ENCODE measurements around the gene NOC4L. TPM values are rescaled to one million over a fixed set of nuclear protein-coding genes. Genes with fewer than 3 reads are reported as not detected.

Gene NOC4L
- total RNA-seq, 1 donor from 2014 or later: 10.0 TPM

- no peak overlapping the region for H3K4me3 ChIP-seq (ENCODE audit: low read depth, low read length)
- no peaks in the 10 kb centered on the region for H3K36me3 ChIP-seq (ENCODE audit: control insufficient read depth, insufficient read depth, low read length)
- peaks cover 5% of the 10 kb centered on the region for H3K27me3 ChIP-seq (ENCODE audit: control insufficient read depth, insufficient read depth, low read length)
- DNase-seq (ENCODE audit: low read depth) (no peak), FAIRE-seq (no peak)
- TF ChIP-seq CTCF (IDR thresholded peaks at IDR 0.05; ENCODE audit: insufficient read depth, low read length, severe bottlenecking): no peak
Observed at GRCh38 chr12:132172619-132173018, 28.4 kb downstream of the NOC4L start.

GRCh38 chr12:132173135-132174014 lies 29.1 kb downstream of the NOC4L start:
- Histone ChIP-seq H3K4me3 (ENCODE audit: low read depth, low read length) (no peak overlapping the region), H3K36me3 (ENCODE audit: control insufficient read depth, insufficient read depth, low read length) (no peaks in the 10 kb centered on the region), H3K27me3 (ENCODE audit: control insufficient read depth, insufficient read depth, low read length) (peaks cover 5% of the 10 kb centered on the region)
- TF ChIP-seq CTCF (IDR thresholded peaks at IDR 0.05; ENCODE audit: insufficient read depth, low read length, severe bottlenecking): no peak
- no peak for DNase-seq (ENCODE audit: low read depth)
- FAIRE-seq: no peak

GRCh38 chr12:132174015-132174838 lies 30.0 kb downstream of the NOC4L start:
- DNase-seq (ENCODE audit: low read depth) (no peak), FAIRE-seq (peak; percentile 7)
- Histone ChIP-seq H3K27me3 (ENCODE audit: control insufficient read depth, insufficient read depth, low read length) (peaks cover 5% of the 10 kb centered on the region), H3K4me3 (ENCODE audit: low read depth, low read length) (no peak overlapping the region), H3K36me3 (ENCODE audit: control insufficient read depth, insufficient read depth, low read length) (no peaks in the 10 kb centered on the region)
- no peak for TF ChIP-seq CTCF (IDR thresholded peaks at IDR 0.05; ENCODE audit: insufficient read depth, low read length, severe bottlenecking)

- H3K27me3 ChIP-seq (ENCODE audit: control insufficient read depth, insufficient read depth, low read length): peaks cover 5% of the 10 kb centered on the region
- TF ChIP-seq CTCF (IDR thresholded peaks at IDR 0.05; ENCODE audit: insufficient read depth, low read length, severe bottlenecking): no peak
- H3K4me3 ChIP-seq (ENCODE audit: low read depth, low read length): no peak overlapping the region
- FAIRE-seq (no peak), DNase-seq (ENCODE audit: low read depth) (peak; percentile 5)
- no peaks in the 10 kb centered on the region for H3K36me3 ChIP-seq (ENCODE audit: control insufficient read depth, insufficient read depth, low read length)
Observed at GRCh38 chr12:132174839-132175490, 30.7 kb downstream of the NOC4L start.

GRCh38 chr12:132175496-132176384 lies 31.5 kb downstream of the NOC4L start:
- DNase-seq (ENCODE audit: low read depth) (no peak), FAIRE-seq (no peak)
- no peaks in the 10 kb centered on the region for H3K36me3 ChIP-seq (ENCODE audit: control insufficient read depth, insufficient read depth, low read length)
- no peak for TF ChIP-seq CTCF (IDR thresholded peaks at IDR 0.05; ENCODE audit: insufficient read depth, low read length, severe bottlenecking)
- H3K27me3 ChIP-seq (ENCODE audit: control insufficient read depth, insufficient read depth, low read length): peaks cover 5% of the 10 kb centered on the region
- no peak overlapping the region for H3K4me3 ChIP-seq (ENCODE audit: low read depth, low read length)
